Measurements from ENCODE around the gene PIP4K2A.
"Not testable (repeated sequence)": the region's sequence is repeated elsewhere in the genome, so short reads cannot be mapped to it uniquely, and the experiment has no call there.

The PIP4K2A gene

DNA sequence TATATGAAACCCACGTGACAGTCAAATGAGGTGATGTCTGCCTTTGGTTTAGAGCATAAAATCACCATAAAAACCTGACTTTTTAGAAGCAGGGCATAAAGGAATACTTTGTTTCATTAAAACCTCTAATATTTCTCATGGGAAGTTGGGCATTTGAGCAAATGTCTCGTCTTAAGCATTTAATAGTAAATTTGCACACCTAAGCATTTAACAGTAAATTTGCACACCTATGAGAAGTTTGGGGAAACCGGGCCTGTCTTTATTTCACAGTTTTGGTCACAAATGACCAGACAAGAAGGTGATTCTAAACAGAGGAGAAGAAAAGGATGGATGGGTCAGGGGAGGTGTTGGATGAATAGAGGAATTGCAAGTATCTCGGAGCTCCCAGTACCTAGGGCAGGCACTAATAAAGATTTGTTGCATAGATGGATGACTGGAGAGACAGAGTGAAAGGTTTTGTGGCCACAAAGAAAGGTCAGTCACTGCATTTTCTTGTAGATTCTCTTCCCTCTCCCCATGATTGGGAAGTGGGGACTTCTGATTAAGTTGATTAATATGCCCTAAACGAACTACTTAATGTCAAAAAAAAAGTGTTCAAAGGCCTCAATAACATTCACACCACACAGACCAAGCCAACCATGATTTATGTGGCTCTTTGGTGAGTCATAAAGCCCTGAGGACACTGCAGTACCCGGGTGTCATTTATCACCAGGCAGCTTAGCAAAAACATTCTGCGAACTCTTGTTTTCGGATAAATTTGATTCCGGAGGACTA, 210.9 kb downstream of the PIP4K2A start:
- DNase-seq = no peak

DNA sequence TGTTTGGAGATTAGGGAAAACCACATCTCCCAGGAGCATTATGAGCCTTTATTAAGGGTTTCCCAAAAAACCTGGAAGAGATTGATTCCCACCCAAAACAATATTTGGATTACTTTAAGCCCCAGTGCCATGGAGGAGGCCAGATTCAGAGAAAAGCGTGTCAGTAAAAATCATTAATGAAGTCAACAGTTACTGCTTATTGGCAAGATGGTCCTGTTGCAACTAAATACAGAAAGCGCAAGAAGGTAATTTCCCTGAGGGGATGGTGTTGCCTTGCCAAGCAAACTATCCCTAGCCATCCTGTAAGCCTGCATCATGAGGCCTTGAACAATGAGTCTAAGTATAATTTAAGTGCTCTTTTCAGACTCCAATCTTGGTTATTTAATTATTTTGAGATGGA, 212.5 kb downstream of the PIP4K2A start:
- no peak for DNase-seq

DNA sequence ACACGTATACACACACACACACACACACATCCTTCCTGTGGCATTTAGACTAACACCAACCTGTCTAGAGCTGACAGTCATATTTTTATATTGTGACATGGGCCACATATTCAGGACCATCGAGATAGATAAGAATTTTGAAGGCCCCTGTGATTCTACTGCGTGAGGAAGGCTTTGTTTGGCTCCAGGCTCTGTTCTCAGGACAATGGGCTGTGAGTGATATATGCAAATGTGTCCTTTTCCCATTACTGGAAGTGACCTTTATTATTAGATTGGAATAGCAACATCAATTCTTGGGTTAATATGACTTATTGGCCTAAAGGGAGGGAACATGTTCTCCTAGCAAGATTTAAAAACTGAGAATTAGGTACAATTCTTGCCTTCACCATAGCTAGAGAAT, 213.0 kb downstream of the PIP4K2A start:
- DNase-seq = no peak

DNA sequence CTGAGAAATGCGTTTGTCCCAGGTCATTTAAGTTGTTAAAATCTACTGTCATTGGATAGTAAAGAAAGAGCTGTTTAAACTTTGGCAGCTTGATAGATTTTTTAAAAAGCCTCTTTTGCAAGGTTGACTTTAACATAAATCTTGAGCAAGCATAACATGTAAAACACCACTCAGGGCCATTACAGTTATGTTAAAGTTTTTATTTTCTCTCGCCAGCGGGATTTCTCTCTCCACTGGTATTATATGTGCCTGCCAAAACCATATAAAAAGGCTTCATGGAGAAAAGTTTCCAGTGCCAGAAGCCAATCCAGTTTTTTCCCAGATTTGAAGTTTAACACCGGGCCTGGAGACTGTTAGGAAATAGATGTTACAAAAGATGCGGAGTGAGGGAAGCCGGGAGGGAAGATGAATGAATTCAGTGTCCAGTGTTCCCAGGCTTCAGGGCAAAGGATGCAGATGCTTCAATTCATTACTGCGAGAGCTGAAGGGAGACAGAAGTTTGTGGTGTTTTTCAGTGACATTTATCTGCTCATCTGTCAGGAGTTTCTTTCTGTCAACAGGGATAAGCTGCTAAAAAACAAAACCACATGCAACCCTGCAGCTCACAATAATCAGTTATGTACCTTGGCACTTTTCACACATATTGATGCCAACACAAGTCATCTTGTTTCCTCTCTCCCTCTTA, 213.6 kb downstream of the PIP4K2A start:
- DNase-seq = no peak

DNA sequence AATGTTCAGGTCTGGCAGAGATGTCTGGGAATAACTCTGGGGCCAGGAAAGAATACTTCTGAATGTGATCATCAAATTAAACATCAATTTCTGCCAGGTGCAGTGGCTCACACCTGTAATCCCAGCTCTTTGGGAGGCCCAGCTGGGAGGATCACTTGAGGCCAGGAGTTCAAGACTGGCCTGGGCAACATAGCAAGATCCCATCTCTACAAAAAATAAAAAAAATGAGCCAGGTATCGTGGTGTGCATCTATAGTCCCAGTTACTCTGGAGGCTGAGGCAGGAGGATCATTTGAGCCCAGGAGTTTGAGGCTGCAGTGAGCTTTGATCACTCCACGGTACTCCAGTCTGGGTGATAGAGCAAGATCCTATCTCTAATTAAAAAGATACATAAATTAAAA, 214.4 kb downstream of the PIP4K2A start:
- DNase-seq = not testable (repeated sequence)

DNA sequence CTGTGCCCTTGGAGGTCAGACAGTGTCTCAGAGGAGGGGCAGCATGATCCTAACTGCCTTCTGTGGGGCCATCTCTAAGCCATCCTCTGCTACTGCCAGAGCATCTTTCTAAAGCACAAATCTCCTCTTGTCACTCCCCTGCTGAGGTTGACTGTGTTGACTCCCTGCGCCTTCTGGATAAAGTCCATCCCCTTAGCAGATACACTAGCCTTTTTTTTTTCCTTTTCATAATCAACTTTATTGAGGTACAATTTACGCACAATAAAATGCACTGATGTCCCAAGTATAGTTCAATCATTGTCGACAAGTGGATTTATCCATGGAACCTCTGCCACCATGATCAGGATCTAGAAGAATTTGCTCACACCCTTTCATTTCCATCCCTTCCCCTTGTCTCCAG, 219.0 kb downstream of the PIP4K2A start:
- no peak for DNase-seq

DNA sequence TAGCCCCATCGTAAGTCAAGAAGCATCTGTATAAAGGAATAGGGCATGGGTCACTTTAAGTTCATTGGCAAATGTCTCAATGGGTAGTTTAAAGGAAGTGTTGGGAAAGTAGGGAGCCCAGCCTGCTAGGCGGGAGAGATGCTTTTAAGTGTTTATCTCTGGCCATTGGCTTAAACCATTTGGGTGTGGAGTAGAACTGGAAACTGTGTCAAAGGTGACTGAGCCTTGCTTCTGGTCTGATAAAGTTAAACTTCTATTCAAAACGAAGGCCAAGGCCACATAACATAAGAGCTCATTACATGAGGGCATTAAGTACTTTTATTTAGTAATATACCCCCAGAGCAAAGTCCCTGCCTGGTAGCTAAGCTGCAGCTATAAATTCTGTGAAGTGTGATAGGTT, 220.4 kb downstream of the PIP4K2A start:
- no peak for DNase-seq

DNA sequence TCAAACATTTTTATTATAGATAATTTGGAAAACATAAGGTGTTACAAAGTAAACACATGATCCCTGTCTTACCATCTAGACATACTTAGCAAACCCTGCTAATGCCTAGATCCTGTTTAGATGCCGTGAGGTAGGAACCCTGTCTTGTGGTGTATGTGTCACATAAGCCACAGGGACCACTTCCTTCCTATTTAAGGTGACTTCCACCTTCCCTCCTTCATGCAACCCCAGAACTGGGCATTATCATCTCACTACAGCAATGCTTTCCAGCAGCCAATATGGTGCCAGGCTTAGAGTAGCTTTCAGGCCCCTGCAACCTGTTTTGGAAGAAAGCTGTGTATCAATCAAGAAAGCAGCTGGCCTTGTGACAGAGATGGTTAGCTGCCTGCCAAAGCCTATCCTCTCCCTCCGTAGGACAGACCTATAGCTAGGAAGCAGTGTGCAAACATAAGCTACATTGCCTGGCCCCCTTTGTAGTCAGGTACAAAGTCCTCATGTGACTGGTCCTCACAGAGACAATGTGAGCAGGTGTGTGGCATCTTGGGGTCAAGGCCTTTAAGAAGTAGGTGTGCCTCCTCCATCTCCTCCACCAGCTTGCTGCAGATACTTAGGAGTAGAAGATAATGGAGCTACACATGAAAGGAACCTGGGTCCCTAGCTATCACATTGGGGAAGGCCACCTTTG, 222.3 kb downstream of the PIP4K2A start:
- peak; percentile 46 for DNase-seq

DNA sequence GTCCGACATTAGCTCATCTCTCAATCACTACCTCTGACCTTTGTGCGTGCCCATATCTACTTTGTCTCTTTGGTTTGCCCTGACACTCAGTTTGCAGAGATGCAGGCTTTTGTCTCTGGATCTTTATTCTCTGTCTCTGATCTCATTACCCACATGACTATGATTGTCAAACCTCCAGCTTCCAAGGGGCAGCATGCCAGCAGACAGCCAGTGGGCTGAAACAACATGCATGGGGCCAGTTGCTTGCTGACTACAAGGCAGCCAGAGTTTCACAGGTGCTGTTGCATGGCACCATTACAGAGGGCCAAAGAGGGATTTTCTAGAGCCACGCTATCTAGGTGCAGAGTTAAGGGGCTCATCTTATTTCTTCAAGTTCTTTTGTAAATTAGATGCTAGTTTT, 222.9 kb downstream of the PIP4K2A start:
- DNase-seq = no peak

DNA sequence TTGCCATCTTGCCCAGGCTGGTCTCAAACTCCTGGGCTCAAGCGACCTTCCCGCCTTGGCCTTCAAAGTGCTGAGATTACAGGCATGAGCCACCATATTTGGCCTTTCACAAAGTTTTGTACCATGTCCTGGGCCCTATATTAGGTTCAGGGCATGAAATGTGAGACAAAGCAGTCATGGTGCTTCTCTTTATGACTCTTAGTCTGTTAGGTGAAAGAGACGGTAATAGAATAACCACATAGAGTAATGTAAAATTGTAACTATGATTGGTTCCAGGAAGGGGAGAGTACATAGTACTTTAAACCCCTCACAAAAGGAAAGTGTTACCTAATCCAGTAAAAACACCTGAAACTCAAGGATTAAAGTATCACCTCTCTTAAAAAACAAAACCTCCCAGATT, 224.4 kb downstream of the PIP4K2A start:
- no peak for DNase-seq

DNA sequence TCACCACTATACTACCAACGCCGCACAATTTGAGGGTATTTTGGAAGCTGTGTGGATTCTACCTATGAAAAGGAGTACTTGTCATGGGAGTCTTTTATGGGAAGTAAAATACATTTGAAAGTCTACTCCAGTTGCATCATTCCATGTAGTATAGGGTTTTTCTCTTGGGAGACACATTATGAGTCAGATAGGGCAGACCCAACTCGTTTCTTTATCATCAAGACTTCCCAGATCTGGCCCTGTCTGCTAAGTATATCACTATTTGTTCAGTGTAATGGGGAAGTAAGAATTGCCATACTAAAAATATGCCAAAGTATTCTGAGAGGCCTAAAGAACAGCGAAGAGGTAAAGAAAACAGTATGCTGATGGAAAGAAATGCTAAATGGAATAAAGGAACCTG, 224.9 kb downstream of the PIP4K2A start:
- no peak for DNase-seq

DNA sequence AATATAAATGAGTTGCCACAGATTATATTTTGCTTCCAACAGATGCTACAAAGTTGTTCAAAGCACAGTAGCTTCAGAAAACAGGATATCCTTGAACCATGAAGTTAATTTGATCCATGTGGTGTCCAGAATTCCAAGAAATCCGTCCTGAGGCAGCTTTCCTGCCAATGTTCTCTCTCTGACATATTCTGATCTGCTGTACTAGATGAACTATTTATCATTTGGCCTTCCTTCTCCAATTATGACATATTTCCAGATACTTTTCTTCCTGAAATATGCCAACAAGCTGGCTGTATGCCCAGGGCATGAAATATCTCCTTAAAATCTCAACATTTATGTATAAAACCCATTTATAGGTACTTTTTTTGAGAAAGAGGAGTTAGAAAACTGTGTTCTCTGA, 227.9 kb downstream of the PIP4K2A start:
- no peak for DNase-seq
